DOHH2 (cell line): ENCODE results near the gene UBAP2L.

Experiments
- CTCF ChIP-seq: fragments of 200-600 bp; sonication (generic); IDR thresholded peaks from one replicate; pipeline ENCODE4 v1.5.1; 2014; ENCODE audit warnings: antibody characterized with exemption, mild to moderate bottlenecking, low read depth, low read length; ENCODE audit not compliant: poor library complexity, severe bottlenecking
- EZH2phosphoT487 ChIP-seq: fragments of 200-600 bp; sonication (generic); IDR thresholded peaks from 2 replicates; pipeline ENCODE4 v1.6.1; 2017; ENCODE audit warnings: borderline replicate concordance, mild to moderate bottlenecking, antibody characterized with exemption, low read length, moderate library complexity, mixed read lengths

- TF ChIP-seq CTCF = no peak
- TF ChIP-seq EZH2phosphoT487 = no peak
Observed at GRCh38 chr1:154270833-154271232, 50.1 kb downstream of the UBAP2L start.
